Glutamatergic neuron (in vitro differentiated cells): Measurements from ENCODE around the gene BCOR. TPM values are rescaled to one million over a fixed set of nuclear protein-coding genes. Genes with fewer than 3 reads are reported as not detected.

ENCODE experiments used
- DNase-seq: peaks from one replicate; pipeline ENCODE4 v3.0.0; 2022
- H3K27ac Mint-ChIP-seq: one replicate; pipeline ENCODE4 v1.8.0; 2020; ENCODE audit warnings: mild to moderate bottlenecking, mixed read lengths, inconsistent platforms; ENCODE audit not compliant: unreplicated experiment
- H3K27me3 Mint-ChIP-seq: one replicate; pipeline ENCODE4 v1.8.0; 2020; ENCODE audit warnings: mild to moderate bottlenecking, moderate library complexity, mixed read lengths, inconsistent platforms; ENCODE audit not compliant: unreplicated experiment
- H3K36me3 Mint-ChIP-seq: one replicate; pipeline ENCODE4 v1.8.0; 2020; ENCODE audit warnings: mild to moderate bottlenecking, mixed read lengths, inconsistent platforms; ENCODE audit not compliant: unreplicated experiment
- H3K4me1 Mint-ChIP-seq: one replicate; pipeline ENCODE4 v1.8.0; 2020; ENCODE audit warnings: mild to moderate bottlenecking, low read depth, mixed read lengths, inconsistent platforms; ENCODE audit not compliant: unreplicated experiment
- H3K4me3 Mint-ChIP-seq: one replicate; pipeline ENCODE4 v1.8.0; 2020; ENCODE audit warnings: mild to moderate bottlenecking, mixed read lengths, inconsistent platforms; ENCODE audit not compliant: unreplicated experiment
- H3K9me3 Mint-ChIP-seq: one replicate; pipeline ENCODE4 v1.8.0; 2020; ENCODE audit warnings: mild to moderate bottlenecking, moderate library complexity, mixed read lengths, inconsistent platforms; ENCODE audit not compliant: unreplicated experiment
- total RNA-seq: library from RNA; stranded (reverse); fragmentation: NEBNext Ultra II Directional; extraction: Animal tissue kit (Norgen Biotek cat#: 25700); gene quantifications from one replicate; pipeline ENCODE4 v1.2.1, GENCODE V29; 2021; ENCODE audit not compliant: unreplicated experiment
- TF ChIP-seq, protein P1 (sequence below): fragments of 200-600 bp; sonication (generic); IDR thresholded peaks from one replicate; pipeline ENCODE4 v1.5.0; 2021; ENCODE audit not compliant: partially characterized antibody, unreplicated experiment

Gene BCOR
- total RNA-seq, 1 donor from 2014 or later = 59.0 TPM

DNA sequence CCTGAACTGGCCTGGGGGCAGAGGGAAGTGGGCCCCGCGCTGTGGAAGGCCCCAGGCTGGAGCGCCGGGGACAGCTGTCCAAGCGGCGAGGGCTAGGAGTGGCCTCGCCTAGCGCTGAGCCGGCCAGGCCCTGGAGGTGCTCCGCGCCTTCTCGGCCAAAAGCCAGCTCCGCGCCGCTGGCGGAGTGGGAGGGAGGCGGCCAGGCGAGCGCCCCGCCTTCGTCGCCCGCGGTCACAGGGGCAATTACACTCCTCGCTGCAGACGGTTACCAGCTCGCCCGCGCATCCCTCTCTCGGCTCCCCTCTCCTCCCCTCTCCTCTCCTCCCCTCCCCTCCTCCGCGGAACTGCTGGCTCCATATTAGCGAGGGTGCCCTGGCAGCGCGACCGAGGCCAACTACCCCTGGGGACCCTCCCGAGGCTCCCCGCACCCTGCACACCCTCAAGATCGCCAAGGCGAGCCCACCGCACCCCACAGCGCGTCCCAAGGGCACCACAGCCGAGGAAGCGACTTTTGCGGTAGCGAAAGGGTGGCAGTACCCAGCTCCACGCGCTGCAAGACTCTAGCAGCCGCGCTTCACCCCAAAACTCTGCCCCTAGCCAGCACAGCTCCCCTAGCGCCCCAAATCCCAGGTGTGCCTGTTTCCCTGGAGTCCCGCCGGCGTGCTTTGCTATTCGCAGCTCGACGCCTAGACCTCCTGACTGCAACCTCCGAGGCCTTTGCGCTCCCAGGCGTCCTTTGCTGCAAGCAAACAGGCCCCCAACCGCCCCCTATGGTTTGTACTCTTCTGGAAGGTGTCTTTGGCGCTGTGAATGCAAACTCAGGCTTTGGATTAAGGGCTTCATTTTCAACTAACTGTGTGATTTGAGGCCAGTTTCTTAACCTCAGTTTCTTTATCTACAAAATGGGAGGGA, 91.4 kb downstream of the BCOR start:
- H3K36me3 Mint-ChIP-seq = no peaks in the 10 kb centered on the region
- no peak overlapping the region for H3K27ac Mint-ChIP-seq
- peaks cover 2% of the 10 kb centered on the region for H3K27me3 Mint-ChIP-seq
- H3K9me3 Mint-ChIP-seq = peaks cover 2% of the 10 kb centered on the region
- H3K4me1 Mint-ChIP-seq = peaks cover 23% of the 10 kb centered on the region
- no peak overlapping the region for H3K4me3 Mint-ChIP-seq
- DNase-seq = peak; percentile 68
- TF ChIP-seq, protein P1, sequence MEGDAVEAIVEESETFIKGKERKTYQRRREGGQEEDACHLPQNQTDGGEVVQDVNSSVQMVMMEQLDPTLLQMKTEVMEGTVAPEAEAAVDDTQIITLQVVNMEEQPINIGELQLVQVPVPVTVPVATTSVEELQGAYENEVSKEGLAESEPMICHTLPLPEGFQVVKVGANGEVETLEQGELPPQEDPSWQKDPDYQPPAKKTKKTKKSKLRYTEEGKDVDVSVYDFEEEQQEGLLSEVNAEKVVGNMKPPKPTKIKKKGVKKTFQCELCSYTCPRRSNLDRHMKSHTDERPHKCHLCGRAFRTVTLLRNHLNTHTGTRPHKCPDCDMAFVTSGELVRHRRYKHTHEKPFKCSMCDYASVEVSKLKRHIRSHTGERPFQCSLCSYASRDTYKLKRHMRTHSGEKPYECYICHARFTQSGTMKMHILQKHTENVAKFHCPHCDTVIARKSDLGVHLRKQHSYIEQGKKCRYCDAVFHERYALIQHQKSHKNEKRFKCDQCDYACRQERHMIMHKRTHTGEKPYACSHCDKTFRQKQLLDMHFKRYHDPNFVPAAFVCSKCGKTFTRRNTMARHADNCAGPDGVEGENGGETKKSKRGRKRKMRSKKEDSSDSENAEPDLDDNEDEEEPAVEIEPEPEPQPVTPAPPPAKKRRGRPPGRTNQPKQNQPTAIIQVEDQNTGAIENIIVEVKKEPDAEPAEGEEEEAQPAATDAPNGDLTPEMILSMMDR = no peak

DNA sequence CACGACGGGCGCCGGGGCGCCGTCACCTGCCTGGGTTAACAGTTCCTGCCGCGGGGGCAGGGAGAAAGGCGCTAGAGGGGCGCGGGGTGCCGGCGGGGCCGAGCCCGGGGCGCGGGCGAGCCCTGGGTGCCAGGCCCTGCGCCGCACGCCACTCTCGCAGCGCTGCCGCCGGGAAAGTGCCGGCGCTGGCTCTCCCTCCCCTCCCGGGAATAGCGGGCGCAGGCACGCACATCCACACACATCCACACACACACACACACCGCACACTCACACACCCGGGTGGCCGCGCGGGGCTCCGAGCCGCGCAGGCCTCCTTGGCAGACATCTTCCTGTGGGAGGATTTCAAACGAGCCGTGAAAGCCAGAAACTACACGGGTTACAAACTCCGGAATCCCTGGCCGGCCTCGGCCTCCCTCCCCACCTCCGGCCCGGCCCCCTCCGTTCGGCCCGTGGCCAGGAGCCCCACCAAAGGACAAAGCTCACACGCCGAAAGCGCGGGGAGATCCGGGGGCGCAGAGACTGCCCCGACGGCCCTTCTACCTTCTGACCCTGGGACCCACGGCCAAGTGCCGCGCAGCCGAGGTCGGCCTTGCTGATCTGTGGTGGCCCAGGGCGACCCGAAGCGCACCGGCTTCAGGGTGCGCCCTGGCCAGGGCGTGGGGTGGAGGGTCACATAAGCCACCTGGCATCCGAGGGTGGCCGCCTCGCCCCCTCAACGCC, 92.3 kb downstream of the BCOR start:
- H3K36me3 Mint-ChIP-seq = no peaks in the 10 kb centered on the region
- no peak overlapping the region for H3K27ac Mint-ChIP-seq
- H3K9me3 Mint-ChIP-seq = peaks cover 2% of the 10 kb centered on the region
- peaks cover 2% of the 10 kb centered on the region for H3K27me3 Mint-ChIP-seq
- TF ChIP-seq, protein P1 = no peak
- peaks cover 20% of the 10 kb centered on the region for H3K4me1 Mint-ChIP-seq
- no peak overlapping the region for H3K4me3 Mint-ChIP-seq
- no peak for DNase-seq

DNA sequence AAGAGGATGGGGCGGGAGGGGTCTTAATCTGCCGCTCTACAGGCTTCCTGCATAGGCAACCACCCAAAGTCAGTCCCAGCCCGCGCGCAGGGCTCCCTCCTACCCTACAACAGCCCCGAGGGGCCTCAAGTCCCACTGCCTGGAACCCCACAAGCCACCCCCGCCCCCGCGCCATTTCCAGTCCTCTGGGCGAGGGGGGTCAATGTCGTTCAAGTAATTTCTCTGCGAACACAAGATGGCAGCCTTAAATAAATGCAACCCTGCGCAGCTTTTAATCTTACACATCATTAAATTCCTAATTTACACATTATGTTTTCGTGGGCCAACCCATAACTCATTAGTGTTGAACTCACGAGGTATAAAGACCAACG, 92.9 kb downstream of the BCOR start:
- no peaks in the 10 kb centered on the region for H3K36me3 Mint-ChIP-seq
- TF ChIP-seq, protein P1 = no peak
- peaks cover 20% of the 10 kb centered on the region for H3K4me1 Mint-ChIP-seq
- peaks cover 2% of the 10 kb centered on the region for H3K27me3 Mint-ChIP-seq
- H3K9me3 Mint-ChIP-seq = peaks cover 2% of the 10 kb centered on the region
- no peak overlapping the region for H3K4me3 Mint-ChIP-seq
- no peak for DNase-seq
- H3K27ac Mint-ChIP-seq = no peak overlapping the region

DNA sequence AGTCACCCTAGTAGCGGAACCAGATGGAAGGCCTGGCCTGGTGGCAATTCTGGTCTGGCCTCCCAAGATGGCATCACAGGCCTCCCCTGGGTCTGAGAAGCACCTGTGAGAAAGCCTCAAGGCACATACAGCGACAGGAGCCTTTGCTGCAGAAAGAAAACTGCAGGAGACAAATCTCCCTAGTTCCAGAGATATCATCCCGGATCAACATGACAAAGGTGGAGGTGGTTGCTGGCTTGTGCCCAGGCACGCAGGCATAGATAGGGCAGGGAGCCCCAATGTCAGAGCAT, 93.6 kb downstream of the BCOR start:
- no peaks in the 10 kb centered on the region for H3K36me3 Mint-ChIP-seq
- peaks cover 2% of the 10 kb centered on the region for H3K27me3 Mint-ChIP-seq
- DNase-seq = no peak

More for the DNA sequence above, 93.6 kb downstream of the BCOR start:
- H3K9me3 Mint-ChIP-seq = peaks cover 2% of the 10 kb centered on the region
- H3K4me3 Mint-ChIP-seq = peak overlapping the region; percentile 54
- no peak overlapping the region for H3K27ac Mint-ChIP-seq
- TF ChIP-seq, protein P1 = no peak
- peaks cover 20% of the 10 kb centered on the region for H3K4me1 Mint-ChIP-seq
